HEK293 (cell line): Measurements from ENCODE around the gene TRAF5.

ENCODE experiments used
- FEZF1 ChIP-seq: fragments of 450-650 bp; formaldehyde crosslinking; IDR thresholded peaks from 2 replicates; pipeline ENCODE4 v1.5.1; 2016; ENCODE audit warnings: missing biosample characterization, missing genetic modification characterization
- HOXA7 ChIP-seq: sonication (generic); formaldehyde crosslinking; IDR thresholded peaks from 2 replicates; pipeline ENCODE4 v1.8.1; 2022; ENCODE audit warnings: missing genetic modification reagents, borderline replicate concordance
- HOXC10 ChIP-seq: sonication (generic); formaldehyde crosslinking; IDR thresholded peaks from 2 replicates; pipeline ENCODE4 v1.8.1; 2023; ENCODE audit warnings: mild to moderate bottlenecking, missing genetic modification reagents
- INSM2 ChIP-seq: fragments of 450-650 bp; formaldehyde crosslinking; IDR thresholded peaks from 2 replicates; pipeline ENCODE4 v1.5.1; 2016; ENCODE audit warnings: missing biosample characterization, missing genetic modification characterization
- KLF7 ChIP-seq: fragments of 450-650 bp; formaldehyde crosslinking; IDR thresholded peaks from 2 replicates; pipeline ENCODE4 v1.5.1; 2016; ENCODE audit warnings: missing biosample characterization, missing genetic modification characterization, borderline replicate concordance
- KLF8 ChIP-seq: fragments of 450-650 bp; formaldehyde crosslinking; IDR thresholded peaks from 2 replicates; pipeline ENCODE4 v1.5.1; 2016; ENCODE audit warnings: missing biosample characterization, missing genetic modification characterization
- PRDM10 ChIP-seq: fragments of 450-650 bp; formaldehyde crosslinking; IDR thresholded peaks from 2 replicates; pipeline ENCODE4 v1.5.1; 2016; ENCODE audit warnings: missing biosample characterization, missing genetic modification characterization
- RBAK ChIP-seq: fragments of 450-650 bp; formaldehyde crosslinking; IDR thresholded peaks from 2 replicates; pipeline ENCODE4 v1.5.1; 2016; ENCODE audit warnings: missing biosample characterization, missing genetic modification characterization
- SALL2 ChIP-seq: fragments of 450-650 bp; formaldehyde crosslinking; IDR thresholded peaks from 2 replicates; pipeline ENCODE4 v1.5.0; 2017; ENCODE audit warnings: missing biosample characterization, mild to moderate bottlenecking, missing genetic modification characterization, borderline replicate concordance
- ZBTB6 ChIP-seq: fragments of 450-650 bp; formaldehyde crosslinking; IDR thresholded peaks from 2 replicates; pipeline ENCODE4 v1.5.1; 2017; ENCODE audit warnings: missing biosample characterization, missing genetic modification characterization
- ZBTB8A ChIP-seq: fragments of 450-650 bp; formaldehyde crosslinking; IDR thresholded peaks from 2 replicates; pipeline ENCODE4 v1.5.1; 2016; ENCODE audit warnings: missing biosample characterization, missing genetic modification characterization
- ZNF184 ChIP-seq: fragments of 450-650 bp; IDR thresholded peaks from 2 replicates; pipeline ENCODE4 v1.5.1; 2018; ENCODE audit warnings: missing biosample characterization, mild to moderate bottlenecking, missing genetic modification characterization
- ZNF19 ChIP-seq: fragments of 450-650 bp; formaldehyde crosslinking; IDR thresholded peaks from 2 replicates; pipeline ENCODE4; 2016; ENCODE audit warnings: missing biosample characterization, missing genetic modification characterization, low read depth
- ZNF202 ChIP-seq: fragments of 450-650 bp; formaldehyde crosslinking; IDR thresholded peaks from 2 replicates; pipeline ENCODE4 v1.5.1; 2016; ENCODE audit warnings: missing biosample characterization, missing genetic modification characterization, borderline replicate concordance
- ZNF501 ChIP-seq: fragments of 450-650 bp; formaldehyde crosslinking; IDR thresholded peaks from 2 replicates; pipeline ENCODE4 v1.5.1; 2016; ENCODE audit warnings: missing biosample characterization, missing genetic modification characterization
- ZNF510 ChIP-seq: fragments of 450-650 bp; formaldehyde crosslinking; IDR thresholded peaks from 2 replicates; pipeline ENCODE4 v1.5.1; 2018; ENCODE audit warnings: mild to moderate bottlenecking, missing genetic modification characterization, missing biosample characterization; ENCODE audit not compliant: insufficient replicate concordance
- ZNF549 ChIP-seq: fragments of 450-650 bp; IDR thresholded peaks from 2 replicates; pipeline ENCODE4 v1.5.1; 2018; ENCODE audit warnings: missing biosample characterization, missing genetic modification characterization, mild to moderate bottlenecking, inconsistent platforms, moderate library complexity
- ZNF639 ChIP-seq: fragments of 450-650 bp; formaldehyde crosslinking; IDR thresholded peaks from 2 replicates; pipeline ENCODE4 v1.5.1; 2016; ENCODE audit warnings: missing biosample characterization, missing genetic modification characterization
- ZNF654 ChIP-seq: fragments of 450-650 bp; formaldehyde crosslinking; IDR thresholded peaks from 2 replicates; pipeline ENCODE4 v1.5.1; 2016; ENCODE audit warnings: low read depth, missing biosample characterization, missing genetic modification characterization
- ZNF664 ChIP-seq: fragments of 450-650 bp; formaldehyde crosslinking; IDR thresholded peaks from 2 replicates; pipeline ENCODE4 v1.5.1; 2016; ENCODE audit warnings: missing biosample characterization, missing genetic modification characterization
- ZNF830 ChIP-seq: fragments of 450-650 bp; IDR thresholded peaks from 2 replicates; pipeline ENCODE4 v1.5.0; 2018; ENCODE audit warnings: missing biosample characterization, missing genetic modification characterization, low read depth, mild to moderate bottlenecking, moderate library complexity
- ZSCAN16 ChIP-seq: fragments of 450-650 bp; formaldehyde crosslinking; IDR thresholded peaks from 2 replicates; pipeline ENCODE4 v1.5.1; 2016; ENCODE audit warnings: missing biosample characterization, missing genetic modification characterization
- ZXDB ChIP-seq: fragments of 450-650 bp; formaldehyde crosslinking; IDR thresholded peaks from 2 replicates; pipeline ENCODE4 v1.5.1; 2016; ENCODE audit warnings: missing biosample characterization, missing genetic modification characterization
- TF ChIP-seq, protein P1 (sequence below): fragments of 450-650 bp; formaldehyde crosslinking; IDR thresholded peaks from 2 replicates; pipeline ENCODE4 v1.5.1; 2016; ENCODE audit warnings: missing biosample characterization, missing genetic modification characterization
- TF ChIP-seq, protein P2 (sequence below): IDR thresholded peaks from 2 replicates; pipeline ENCODE4 v1.6.1; 2011; ENCODE audit warnings: mild to moderate bottlenecking, low read depth, low read length, borderline replicate concordance
- TF ChIP-seq, protein P3 (sequence below): sonication (generic); formaldehyde crosslinking; IDR thresholded peaks from 2 replicates; pipeline ENCODE4 v1.8.1; 2022; ENCODE audit warnings: mild to moderate bottlenecking, moderate library complexity, missing genetic modification reagents

The TRAF5 gene

GRCh38 chr1:211323156-211324063 is 3.2 kb upstream of the TRAF5 start (continued):
- TF ChIP-seq, protein P1, sequence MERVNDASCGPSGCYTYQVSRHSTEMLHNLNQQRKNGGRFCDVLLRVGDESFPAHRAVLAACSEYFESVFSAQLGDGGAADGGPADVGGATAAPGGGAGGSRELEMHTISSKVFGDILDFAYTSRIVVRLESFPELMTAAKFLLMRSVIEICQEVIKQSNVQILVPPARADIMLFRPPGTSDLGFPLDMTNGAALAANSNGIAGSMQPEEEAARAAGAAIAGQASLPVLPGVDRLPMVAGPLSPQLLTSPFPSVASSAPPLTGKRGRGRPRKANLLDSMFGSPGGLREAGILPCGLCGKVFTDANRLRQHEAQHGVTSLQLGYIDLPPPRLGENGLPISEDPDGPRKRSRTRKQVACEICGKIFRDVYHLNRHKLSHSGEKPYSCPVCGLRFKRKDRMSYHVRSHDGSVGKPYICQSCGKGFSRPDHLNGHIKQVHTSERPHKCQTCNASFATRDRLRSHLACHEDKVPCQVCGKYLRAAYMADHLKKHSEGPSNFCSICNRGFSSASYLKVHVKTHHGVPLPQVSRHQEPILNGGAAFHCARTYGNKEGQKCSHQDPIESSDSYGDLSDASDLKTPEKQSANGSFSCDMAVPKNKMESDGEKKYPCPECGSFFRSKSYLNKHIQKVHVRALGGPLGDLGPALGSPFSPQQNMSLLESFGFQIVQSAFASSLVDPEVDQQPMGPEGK (tag by site-specific recombination) = no peak
- no peak for TF ChIP-seq ZNF184 (tag by site-specific recombination)
- no peak for TF ChIP-seq KLF8 (tag by site-specific recombination)
- TF ChIP-seq FEZF1 (tag by site-specific recombination) = no peak
- TF ChIP-seq ZNF654 (tag by site-specific recombination) = peak; percentile 93
- no peak for TF ChIP-seq PRDM10 (tag by site-specific recombination)
- TF ChIP-seq ZNF501 = peak; percentile 24; the same call in 1 of the 2 replicates
- no peak for TF ChIP-seq ZNF510 (tag by site-specific recombination)
- TF ChIP-seq ZNF664 = no peak
- no peak for TF ChIP-seq HOXA7 (CRISPR knock-in tag)
- TF ChIP-seq, protein P2, sequence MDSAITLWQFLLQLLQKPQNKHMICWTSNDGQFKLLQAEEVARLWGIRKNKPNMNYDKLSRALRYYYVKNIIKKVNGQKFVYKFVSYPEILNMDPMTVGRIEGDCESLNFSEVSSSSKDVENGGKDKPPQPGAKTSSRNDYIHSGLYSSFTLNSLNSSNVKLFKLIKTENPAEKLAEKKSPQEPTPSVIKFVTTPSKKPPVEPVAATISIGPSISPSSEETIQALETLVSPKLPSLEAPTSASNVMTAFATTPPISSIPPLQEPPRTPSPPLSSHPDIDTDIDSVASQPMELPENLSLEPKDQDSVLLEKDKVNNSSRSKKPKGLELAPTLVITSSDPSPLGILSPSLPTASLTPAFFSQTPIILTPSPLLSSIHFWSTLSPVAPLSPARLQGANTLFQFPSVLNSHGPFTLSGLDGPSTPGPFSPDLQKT = no peak
- no peak for TF ChIP-seq HOXC10 (CRISPR knock-in tag)
- TF ChIP-seq SALL2 (tag by site-specific recombination) = no peak
- no peak for TF ChIP-seq KLF7
- peak; percentile 60 for TF ChIP-seq ZBTB8A (tag by site-specific recombination)
- no peak for TF ChIP-seq RBAK (tag by site-specific recombination)
- TF ChIP-seq ZNF19 = no peak
- TF ChIP-seq ZXDB (tag by site-specific recombination) = no peak
- TF ChIP-seq INSM2 (tag by site-specific recombination) = no peak
- TF ChIP-seq, protein P3, sequence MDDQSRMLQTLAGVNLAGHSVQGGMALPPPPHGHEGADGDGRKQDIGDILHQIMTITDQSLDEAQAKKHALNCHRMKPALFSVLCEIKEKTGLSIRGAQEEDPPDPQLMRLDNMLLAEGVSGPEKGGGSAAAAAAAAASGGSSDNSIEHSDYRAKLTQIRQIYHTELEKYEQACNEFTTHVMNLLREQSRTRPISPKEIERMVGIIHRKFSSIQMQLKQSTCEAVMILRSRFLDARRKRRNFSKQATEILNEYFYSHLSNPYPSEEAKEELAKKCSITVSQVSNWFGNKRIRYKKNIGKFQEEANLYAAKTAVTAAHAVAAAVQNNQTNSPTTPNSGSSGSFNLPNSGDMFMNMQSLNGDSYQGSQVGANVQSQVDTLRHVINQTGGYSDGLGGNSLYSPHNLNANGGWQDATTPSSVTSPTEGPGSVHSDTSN = no peak
- no peak for TF ChIP-seq ZBTB6
- no peak for TF ChIP-seq ZNF830 (tag by site-specific recombination)
- no peak for TF ChIP-seq ZSCAN16
- TF ChIP-seq ZNF639 (tag by site-specific recombination) = no peak
- TF ChIP-seq ZNF202 (tag by site-specific recombination) = no peak
- no peak for TF ChIP-seq ZNF549 (tag by site-specific recombination)
